ENCODE measurements around the gene CDH9.

CDH9 gene

GRCh38 chr5:27021471-27021870 is 16.9 kb downstream of the CDH9 start:
- H3K27me3 ChIP-seq (ENCODE audit: control insufficient read depth, insufficient read depth, low read length), result no peaks in the 10 kb centered on the region
- no peaks in the 10 kb centered on the region for H3K36me3 ChIP-seq (ENCODE audit: control insufficient read depth, insufficient read depth, low read length)
- H3K4me1 ChIP-seq (ENCODE audit: control insufficient read depth, insufficient read depth, low read length), result no peaks in the 10 kb centered on the region
- no peak overlapping the region for H3K27ac ChIP-seq (ENCODE audit: low read depth, low read length)
- H3K9ac ChIP-seq (ENCODE audit: low read depth, low read length), result no peak overlapping the region
- H3K9me3 ChIP-seq (ENCODE audit: control insufficient read depth, insufficient read depth, low read length), result no peaks in the 10 kb centered on the region
- H3K4me3 ChIP-seq (ENCODE audit: low read depth, low read length), result no peak overlapping the region

GRCh38 chr5:27020973-27021372 is 17.4 kb downstream of the CDH9 start:
- Histone ChIP-seq H3K36me3 (ENCODE audit: control insufficient read depth, insufficient read depth, low read length) (no peaks in the 10 kb centered on the region), H3K4me1 (ENCODE audit: control insufficient read depth, insufficient read depth, low read length) (no peaks in the 10 kb centered on the region), H3K4me3 (ENCODE audit: low read depth, low read length) (no peak overlapping the region), H3K27me3 (ENCODE audit: control insufficient read depth, insufficient read depth, low read length) (no peaks in the 10 kb centered on the region), H3K9me3 (ENCODE audit: control insufficient read depth, insufficient read depth, low read length) (no peaks in the 10 kb centered on the region), H3K27ac (ENCODE audit: low read depth, low read length) (no peak overlapping the region), H3K9ac (ENCODE audit: low read depth, low read length) (no peak overlapping the region)

DNA sequence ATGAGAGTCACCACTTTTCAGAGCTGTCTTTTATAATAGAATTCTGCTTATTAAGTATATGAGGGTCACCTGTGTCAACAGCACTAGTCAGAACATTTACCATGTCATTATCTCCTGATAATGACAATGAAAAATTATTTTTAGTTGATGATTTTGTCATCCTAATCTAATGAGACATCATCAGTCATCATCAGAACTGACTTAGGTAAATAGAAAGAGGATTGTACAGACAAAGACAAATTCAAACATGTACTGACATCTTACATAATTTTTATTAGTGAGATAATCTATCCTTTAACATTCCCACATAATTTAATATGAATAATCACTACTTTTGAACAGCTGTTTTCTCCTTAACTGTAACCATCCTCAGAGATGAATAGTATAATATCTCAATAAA is 22.6 kb downstream of the CDH9 start:
- Histone ChIP-seq H3K27ac (ENCODE audit: low read depth, low read length) (no peak overlapping the region), H3K4me1 (ENCODE audit: control insufficient read depth, insufficient read depth, low read length) (no peaks in the 10 kb centered on the region), H3K4me3 (ENCODE audit: low read depth, low read length) (no peak overlapping the region), H3K9ac (ENCODE audit: low read depth, low read length) (no peak overlapping the region), H3K9me3 (ENCODE audit: control insufficient read depth, insufficient read depth, low read length) (no peaks in the 10 kb centered on the region), H3K27me3 (ENCODE audit: control insufficient read depth, insufficient read depth, low read length) (no peaks in the 10 kb centered on the region), H3K36me3 (ENCODE audit: control insufficient read depth, insufficient read depth, low read length) (no peaks in the 10 kb centered on the region)

DNA sequence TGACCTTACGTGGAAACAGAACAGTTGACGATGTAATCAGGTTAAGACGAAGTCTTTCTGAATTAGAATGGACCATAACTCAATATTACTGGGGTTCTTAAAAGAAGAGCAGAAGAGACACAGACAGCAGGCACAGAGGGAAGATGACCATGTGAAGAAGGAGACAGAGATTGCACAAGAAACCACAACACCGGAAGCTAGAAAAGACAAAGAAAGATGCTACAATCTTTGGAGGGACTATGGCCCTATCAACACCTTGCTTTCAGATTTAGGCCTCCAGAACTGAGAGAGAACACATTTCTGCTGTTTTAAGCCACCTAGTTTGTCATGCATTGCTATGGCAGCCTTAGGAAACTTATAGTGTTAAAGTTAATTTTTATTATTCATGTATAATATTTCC is 27.1 kb downstream of the CDH9 start:
- H3K9me3 ChIP-seq (ENCODE audit: control insufficient read depth, insufficient read depth, low read length), result no peaks in the 10 kb centered on the region
- H3K9ac ChIP-seq (ENCODE audit: low read depth, low read length), result no peak overlapping the region
- H3K4me1 ChIP-seq (ENCODE audit: control insufficient read depth, insufficient read depth, low read length), result no peaks in the 10 kb centered on the region
- no peak overlapping the region for H3K4me3 ChIP-seq (ENCODE audit: low read depth, low read length)
- H3K27me3 ChIP-seq (ENCODE audit: control insufficient read depth, insufficient read depth, low read length), result no peaks in the 10 kb centered on the region
- no peak overlapping the region for H3K27ac ChIP-seq (ENCODE audit: low read depth, low read length)
- H3K36me3 ChIP-seq (ENCODE audit: control insufficient read depth, insufficient read depth, low read length), result no peaks in the 10 kb centered on the region

DNA sequence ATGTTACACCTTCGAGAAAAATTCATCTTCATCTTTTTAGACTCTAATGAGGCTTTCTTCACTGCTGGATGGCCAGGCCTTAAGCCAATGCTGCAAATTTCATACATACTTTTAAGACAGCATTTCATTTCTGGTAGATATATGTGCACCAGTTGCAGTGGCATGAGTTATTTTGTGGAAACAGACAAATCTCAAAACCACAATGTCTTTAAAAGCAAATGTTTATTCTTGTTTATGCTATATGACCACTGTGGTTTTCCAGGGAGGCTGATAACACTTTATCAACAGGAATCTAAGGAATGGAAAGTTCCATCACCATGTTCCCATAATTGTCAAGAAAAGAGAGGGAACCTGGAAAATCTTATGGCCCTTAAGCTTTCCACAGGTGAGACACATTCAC is 27.7 kb downstream of the CDH9 start:
- Histone ChIP-seq H3K27me3 (ENCODE audit: control insufficient read depth, insufficient read depth, low read length) (no peaks in the 10 kb centered on the region), H3K4me3 (ENCODE audit: low read depth, low read length) (no peak overlapping the region), H3K9ac (ENCODE audit: low read depth, low read length) (no peak overlapping the region), H3K27ac (ENCODE audit: low read depth, low read length) (no peak overlapping the region), H3K9me3 (ENCODE audit: control insufficient read depth, insufficient read depth, low read length) (no peaks in the 10 kb centered on the region), H3K4me1 (ENCODE audit: control insufficient read depth, insufficient read depth, low read length) (no peaks in the 10 kb centered on the region), H3K36me3 (ENCODE audit: control insufficient read depth, insufficient read depth, low read length) (no peaks in the 10 kb centered on the region)

DNA sequence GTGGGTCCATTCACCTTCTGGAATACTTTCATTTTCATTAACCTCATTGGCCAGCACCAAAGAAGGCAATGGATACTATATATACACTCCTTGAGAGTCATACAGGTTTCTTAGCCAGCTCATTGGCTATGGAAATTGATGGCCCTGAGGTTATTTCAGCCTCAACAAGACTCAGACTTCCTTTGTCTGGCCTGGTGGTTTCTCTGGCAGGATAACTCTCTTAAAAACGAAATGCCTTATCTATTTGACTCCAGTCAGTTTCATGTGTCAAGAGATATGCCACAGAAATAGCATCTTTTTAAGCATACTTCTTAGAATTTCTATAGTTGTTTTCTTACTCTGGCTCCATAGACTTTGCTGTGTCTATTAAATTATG is 28.9 kb downstream of the CDH9 start:
- Histone ChIP-seq H3K9ac (ENCODE audit: low read depth, low read length) (no peak overlapping the region), H3K4me1 (ENCODE audit: control insufficient read depth, insufficient read depth, low read length) (no peaks in the 10 kb centered on the region), H3K27me3 (ENCODE audit: control insufficient read depth, insufficient read depth, low read length) (no peaks in the 10 kb centered on the region), H3K36me3 (ENCODE audit: control insufficient read depth, insufficient read depth, low read length) (no peaks in the 10 kb centered on the region), H3K4me3 (ENCODE audit: low read depth, low read length) (no peak overlapping the region), H3K27ac (ENCODE audit: low read depth, low read length) (no peak overlapping the region), H3K9me3 (ENCODE audit: control insufficient read depth, insufficient read depth, low read length) (no peaks in the 10 kb centered on the region)

DNA sequence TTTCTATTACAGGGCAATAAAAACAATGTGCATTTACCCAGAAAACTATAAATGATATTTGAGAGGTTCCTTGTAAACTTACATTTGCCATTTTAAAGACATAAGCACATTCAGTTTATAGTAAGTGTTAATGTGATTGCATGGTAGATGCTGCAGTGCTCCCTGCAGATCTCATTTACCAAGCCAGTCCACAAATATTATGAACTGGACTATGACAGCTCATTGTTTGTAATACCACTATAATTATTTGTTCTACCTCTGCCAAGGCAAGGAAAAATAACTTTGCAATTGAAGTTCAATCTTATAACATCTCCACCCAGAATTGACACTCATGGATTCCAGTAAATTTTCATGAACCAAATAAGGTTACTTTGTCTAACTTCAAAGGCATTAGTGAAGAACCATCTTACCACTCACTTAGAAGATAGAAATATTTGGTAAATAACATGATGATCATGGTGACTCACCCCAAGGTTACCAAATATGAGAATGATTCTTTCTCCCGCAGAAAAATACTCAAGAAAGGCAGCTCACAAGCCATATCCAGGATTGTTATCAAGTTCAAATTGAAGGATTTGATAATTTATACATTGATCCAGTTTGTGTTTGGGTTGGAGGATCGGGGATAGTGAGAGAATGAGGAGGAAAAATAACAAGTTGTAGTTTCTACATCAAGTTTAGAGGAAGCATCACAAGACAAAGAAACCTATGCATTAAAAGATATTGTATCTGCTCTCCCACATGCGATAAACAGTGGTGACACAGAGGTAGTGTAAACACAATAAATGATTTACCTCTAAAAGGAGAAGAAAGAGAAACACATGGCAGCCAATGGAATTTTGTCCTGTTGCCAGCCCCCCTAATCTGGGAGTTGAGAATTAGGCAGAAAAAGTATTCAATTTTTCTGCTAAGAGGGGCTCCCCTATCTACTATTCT is 29.5 kb downstream of the CDH9 start:
- Histone ChIP-seq H3K4me3 (ENCODE audit: low read depth, low read length) (no peak overlapping the region), H3K9ac (ENCODE audit: low read depth, low read length) (no peak overlapping the region), H3K4me1 (ENCODE audit: control insufficient read depth, insufficient read depth, low read length) (no peaks in the 10 kb centered on the region), H3K36me3 (ENCODE audit: control insufficient read depth, insufficient read depth, low read length) (no peaks in the 10 kb centered on the region), H3K27ac (ENCODE audit: low read depth, low read length) (no peak overlapping the region), H3K27me3 (ENCODE audit: control insufficient read depth, insufficient read depth, low read length) (no peaks in the 10 kb centered on the region), H3K9me3 (ENCODE audit: control insufficient read depth, insufficient read depth, low read length) (no peaks in the 10 kb centered on the region)

GRCh38 chr5:27007121-27007520 is 31.3 kb downstream of the CDH9 start:
- H3K4me1 ChIP-seq (ENCODE audit: control insufficient read depth, insufficient read depth, low read length), result no peaks in the 10 kb centered on the region
- no peaks in the 10 kb centered on the region for H3K9me3 ChIP-seq (ENCODE audit: control insufficient read depth, insufficient read depth, low read length)
- H3K27me3 ChIP-seq (ENCODE audit: control insufficient read depth, insufficient read depth, low read length), result no peaks in the 10 kb centered on the region
- no peak overlapping the region for H3K27ac ChIP-seq (ENCODE audit: low read depth, low read length)
- no peak overlapping the region for H3K9ac ChIP-seq (ENCODE audit: low read depth, low read length)
- H3K36me3 ChIP-seq (ENCODE audit: control insufficient read depth, insufficient read depth, low read length), result no peaks in the 10 kb centered on the region
- no peak overlapping the region for H3K4me3 ChIP-seq (ENCODE audit: low read depth, low read length)

DNA sequence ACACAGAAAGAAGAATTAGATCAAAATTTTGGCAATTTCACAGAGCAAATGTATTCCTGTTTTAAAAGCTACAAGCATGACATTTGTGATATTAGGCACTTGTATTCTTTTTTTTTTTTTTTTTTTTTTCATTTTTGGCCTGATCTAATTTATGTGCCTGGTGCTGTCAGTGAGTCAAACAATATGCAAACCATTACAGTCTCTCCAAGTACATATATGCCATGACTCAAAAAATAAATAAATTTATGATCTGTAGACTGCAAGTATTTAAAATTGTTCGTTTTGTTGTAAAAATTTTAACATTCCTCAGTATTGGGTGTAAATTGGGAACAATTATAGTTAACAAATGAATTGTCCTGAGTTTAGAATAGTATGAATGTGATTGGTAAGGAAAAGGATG is 51.4 kb downstream of the CDH9 start:
- Histone ChIP-seq H3K9me3 (ENCODE audit: control insufficient read depth, insufficient read depth, low read length) (no peaks in the 10 kb centered on the region), H3K36me3 (ENCODE audit: control insufficient read depth, insufficient read depth, low read length) (no peaks in the 10 kb centered on the region), H3K9ac (ENCODE audit: low read depth, low read length) (no peak overlapping the region), H3K27me3 (ENCODE audit: control insufficient read depth, insufficient read depth, low read length) (no peaks in the 10 kb centered on the region), H3K4me3 (ENCODE audit: low read depth, low read length) (no peak overlapping the region), H3K27ac (ENCODE audit: low read depth, low read length) (no peak overlapping the region), H3K4me1 (ENCODE audit: control insufficient read depth, insufficient read depth, low read length) (0 out of 2 replicates have a peak, but pooled peaks cover 2% of the 10 kb centered on the region)

DNA sequence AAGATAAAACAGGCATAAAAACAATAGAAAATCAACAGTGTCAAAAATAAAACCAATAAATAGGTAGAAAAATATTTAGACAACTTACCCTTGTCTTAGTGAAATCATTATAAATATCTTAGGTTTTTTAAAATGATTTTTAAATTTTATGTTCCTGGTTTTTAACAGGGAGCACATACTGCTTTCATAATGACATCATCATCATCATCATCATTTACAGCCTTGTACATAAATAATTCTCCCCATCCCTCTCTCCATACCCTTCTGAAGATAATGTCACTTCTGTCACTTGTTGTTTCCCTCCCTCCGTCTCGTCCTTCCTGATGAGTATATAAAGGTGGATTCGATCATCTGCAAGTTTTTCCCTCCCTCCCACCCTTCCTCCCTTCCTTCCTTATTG is 56.6 kb downstream of the CDH9 start:
- Histone ChIP-seq H3K27ac (ENCODE audit: low read depth, low read length) (no peak overlapping the region), H3K36me3 (ENCODE audit: control insufficient read depth, insufficient read depth, low read length) (no peaks in the 10 kb centered on the region), H3K27me3 (ENCODE audit: control insufficient read depth, insufficient read depth, low read length) (no peaks in the 10 kb centered on the region), H3K4me3 (ENCODE audit: low read depth, low read length) (no peak overlapping the region), H3K9me3 (ENCODE audit: control insufficient read depth, insufficient read depth, low read length) (no peaks in the 10 kb centered on the region), H3K4me1 (ENCODE audit: control insufficient read depth, insufficient read depth, low read length) (no peaks in the 10 kb centered on the region), H3K9ac (ENCODE audit: low read depth, low read length) (no peak overlapping the region)

DNA sequence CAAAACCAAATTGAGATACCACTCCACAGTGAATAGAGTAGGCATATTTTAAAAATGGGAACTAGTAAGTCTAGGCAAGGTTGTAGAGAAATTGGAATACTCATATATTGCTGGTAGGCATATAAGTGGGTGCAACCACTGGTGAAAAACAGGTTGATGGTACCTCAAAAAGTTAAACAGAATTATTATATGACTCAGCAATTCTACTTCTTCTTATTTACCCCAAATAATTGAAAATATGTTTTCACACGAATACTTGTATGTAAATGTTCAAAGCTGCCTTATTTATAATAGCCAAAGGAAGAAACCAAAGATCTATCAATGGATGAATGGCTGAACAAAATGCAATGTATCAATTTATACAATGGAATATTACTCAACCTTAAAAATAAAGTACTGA is 79.1 kb downstream of the CDH9 start:
- Histone ChIP-seq H3K36me3 (ENCODE audit: control insufficient read depth, insufficient read depth, low read length) (no peaks in the 10 kb centered on the region), H3K27ac (ENCODE audit: low read depth, low read length) (no peak overlapping the region), H3K9me3 (ENCODE audit: control insufficient read depth, insufficient read depth, low read length) (no peaks in the 10 kb centered on the region), H3K4me3 (ENCODE audit: low read depth, low read length) (no peak overlapping the region), H3K9ac (ENCODE audit: low read depth, low read length) (no peak overlapping the region), H3K4me1 (ENCODE audit: control insufficient read depth, insufficient read depth, low read length) (no peaks in the 10 kb centered on the region), H3K27me3 (ENCODE audit: control insufficient read depth, insufficient read depth, low read length) (no peaks in the 10 kb centered on the region)
